Measurements from ENCODE around the gene DUSP3.

The DUSP3 gene

GRCh38 chr17:43755389-43755875 lies 23.3 kb downstream of the DUSP3 start:
- no peak for DNase-seq (ENCODE audit: low spot score)
- no peak overlapping the region for H3K27ac ChIP-seq
- TF ChIP-seq CTCF (IDR thresholded peaks at IDR 0.05) = no peak
- H3K4me3 ChIP-seq = peak overlapping the region; percentile 24

GRCh38 chr17:43754947-43755346 lies 23.8 kb downstream of the DUSP3 start:
- Histone ChIP-seq H3K4me3 (peak overlapping the region; percentile 24), H3K27ac (no peak overlapping the region)
- DNase-seq (ENCODE audit: low spot score) = no peak
- TF ChIP-seq CTCF (IDR thresholded peaks at IDR 0.05) = no peak

- no peak for TF ChIP-seq CTCF (IDR thresholded peaks at IDR 0.05)
- no peak overlapping the region for H3K4me3 ChIP-seq
- H3K27ac ChIP-seq = no peak overlapping the region
- DNase-seq (ENCODE audit: low spot score) = no peak
Observed at GRCh38 chr17:43753493-43754129, 25.2 kb downstream of the DUSP3 start.

GRCh38 chr17:43750153-43750552 lies 28.6 kb downstream of the DUSP3 start:
- no peak for DNase-seq (ENCODE audit: low spot score)
- no peak for TF ChIP-seq CTCF (IDR thresholded peaks at IDR 0.05)
- Histone ChIP-seq H3K27ac (no peak overlapping the region), H3K4me3 (no peak overlapping the region)

GRCh38 chr17:43745541-43745940 lies 33.2 kb downstream of the DUSP3 start:
- no peak for DNase-seq (ENCODE audit: low spot score)
- Histone ChIP-seq H3K27ac (peak overlapping the region in 1 of 2 donors; percentile 30), H3K4me3 (peak overlapping the region; percentile 18)
- TF ChIP-seq CTCF (IDR thresholded peaks at IDR 0.05) = no peak

GRCh38 chr17:43741636-43742035 lies 37.1 kb downstream of the DUSP3 start:
- Histone ChIP-seq H3K27ac (no peak overlapping the region), H3K4me3 (no peak overlapping the region)
- no peak for DNase-seq (ENCODE audit: low spot score)
- TF ChIP-seq CTCF (IDR thresholded peaks at IDR 0.05) = no peak

- H3K4me3 ChIP-seq = no peak overlapping the region
- H3K27ac ChIP-seq = no peak overlapping the region
- no peak for TF ChIP-seq CTCF (IDR thresholded peaks at IDR 0.05)
- no peak for DNase-seq (ENCODE audit: low spot score)
Observed at GRCh38 chr17:43740541-43740940, 38.2 kb downstream of the DUSP3 start.

Data from coronary artery (tissue), 2 donors.